GM12891 (cell line): ENCODE results near the gene PLCB1.

Experiments used
- PAX5 ChIP-seq: IDR thresholded peaks from 2 replicates; pipeline ENCODE4 v1.6.1; 2011; ENCODE audit warnings: low read length, moderate library complexity, mild to moderate bottlenecking; ENCODE audit not compliant: insufficient read depth, severe bottlenecking
- POLR2A ChIP-seq: IDR thresholded peaks from 2 replicates; pipeline ENCODE4 v1.6.1; 2011; ENCODE audit warnings: low read depth, low read length, control low read depth
- POLR2AphosphoS5 ChIP-seq: IDR thresholded peaks from 2 replicates; pipeline ENCODE4 v1.6.1; 2011; ENCODE audit warnings: low read depth, low read length, control low read depth
- POU2F2 ChIP-seq: IDR thresholded peaks from 2 replicates; pipeline ENCODE4 v1.6.1; 2011; ENCODE audit warnings: low read depth, mild to moderate bottlenecking, control low read depth, low read length, moderate library complexity
- SPI1 ChIP-seq: IDR thresholded peaks from 2 replicates; pipeline ENCODE4 v1.6.1; 2011; ENCODE audit warnings: low read depth, low read length, control low read depth
- TAF1 ChIP-seq: IDR thresholded peaks from 2 replicates; pipeline ENCODE4 v1.6.1; 2011; ENCODE audit warnings: low read depth, low read length, control low read depth

DNA sequence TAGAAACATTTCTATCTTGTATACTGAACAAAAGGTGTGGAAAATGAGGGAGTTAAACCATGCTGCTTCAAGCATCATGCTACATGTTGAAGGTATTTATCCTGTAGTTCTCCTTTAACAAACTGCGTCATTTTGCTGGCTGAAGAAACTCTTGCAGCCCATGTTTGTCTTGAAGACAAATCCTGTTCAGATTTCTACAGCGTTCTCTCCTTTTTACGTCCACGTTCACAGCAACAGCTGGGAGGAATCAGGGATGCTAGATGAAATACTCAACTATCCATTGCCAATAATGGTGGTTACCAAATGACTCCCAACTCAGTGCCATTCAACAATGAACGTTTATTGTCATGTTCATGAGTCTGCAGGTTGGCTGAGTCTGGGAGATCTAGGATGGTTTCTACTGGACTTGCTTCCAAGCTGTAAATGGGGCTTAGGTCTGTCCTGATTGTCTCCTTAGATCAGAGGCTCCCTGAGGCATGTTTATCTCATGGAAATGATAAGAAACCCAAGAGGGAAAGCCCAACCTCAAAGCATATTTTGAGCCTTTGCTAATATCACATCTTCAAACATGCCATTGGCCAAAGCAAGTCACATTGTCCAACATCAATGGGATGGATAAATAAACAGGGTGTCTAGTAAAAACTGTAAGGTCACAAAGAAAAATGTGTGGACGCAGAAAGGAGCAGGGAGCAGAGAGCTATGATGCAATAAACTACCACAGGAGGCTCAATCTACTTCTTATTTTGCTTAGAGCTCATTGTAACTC, 2.7 kb upstream of the PLCB1 start:
- TF ChIP-seq TAF1 (no peak), POLR2A (no peak), SPI1 (no peak), POLR2AphosphoS5 (no peak), POU2F2 (no peak), PAX5 (no peak)
